ENCODE measurements around the gene ST14. TPM values are rescaled to one million over a fixed set of nuclear protein-coding genes. Genes with fewer than 3 reads are reported as not detected.

The ST14 gene
- total and polyA plus RNA-seq, 9 donors, result 0.30 to 8.5 (median 0.73) TPM

DNA sequence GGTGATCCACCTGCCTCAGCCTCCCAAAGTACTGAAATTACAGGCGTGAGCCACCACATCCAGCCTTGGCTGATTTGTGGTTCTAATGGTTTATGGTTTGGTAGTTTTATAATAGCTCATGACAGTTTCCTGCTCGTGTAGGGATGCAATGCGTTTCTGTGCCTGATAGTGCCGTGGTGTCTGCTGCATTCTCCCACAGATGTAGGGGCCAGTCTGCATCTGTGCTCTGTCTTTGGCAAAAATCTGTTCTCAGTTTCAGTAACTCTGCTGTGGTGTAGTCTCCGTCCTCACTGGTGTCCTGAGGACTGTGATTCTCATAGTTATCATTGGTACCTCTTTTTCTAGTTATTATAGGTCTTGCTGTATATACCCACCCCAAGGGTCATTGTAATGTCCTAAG lies 16.3 kb downstream of the ST14 start:
- no peak overlapping the region for H3K4me3 ChIP-seq (ENCODE audit: low read length)
- peaks cover 3% of the 10 kb centered on the region for H3K9me3 ChIP-seq (replicated peaks; ENCODE audit: control insufficient read depth, low read depth, low read length)
- 75% methylated on average over 2 of the region's 5 CpGs for WGBS (ENCODE audit: insufficient coverage)
- no peaks in the 10 kb centered on the region for H3K27me3 ChIP-seq (ENCODE audit: control insufficient read depth, insufficient read depth, low read length)
- H3K27ac ChIP-seq (ENCODE audit: low read length), result no peak overlapping the region
- H3K4me1 ChIP-seq (ENCODE audit: control insufficient read depth, insufficient read depth, low read length), result peaks cover 27% of the 10 kb centered on the region
- no peak for DNase-seq
- no peaks in the 10 kb centered on the region for H3K36me3 ChIP-seq (ENCODE audit: control insufficient read depth, insufficient read depth, low read length)

DNA sequence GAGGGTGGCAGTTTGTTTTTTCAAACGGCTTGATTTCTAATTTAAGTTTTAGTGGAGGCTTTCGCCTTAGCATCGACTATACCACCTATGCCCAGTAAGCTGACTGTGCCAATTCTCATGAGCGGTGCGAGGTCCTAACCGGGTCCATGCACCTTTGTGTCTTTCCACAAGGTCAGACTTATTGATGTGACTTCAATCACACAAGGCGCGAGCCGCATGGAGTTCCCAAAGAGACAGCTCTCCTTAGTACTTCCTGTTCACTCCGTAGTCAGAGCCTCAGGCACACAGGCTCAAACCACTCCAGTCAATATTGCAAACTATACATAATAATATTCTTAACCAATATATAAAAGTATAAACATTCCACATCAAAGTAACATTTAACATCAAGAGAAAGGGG lies 18.2 kb downstream of the ST14 start:
- Histone ChIP-seq H3K4me1 (ENCODE audit: control insufficient read depth, insufficient read depth, low read length) (peaks cover 32% of the 10 kb centered on the region), H3K27ac (ENCODE audit: low read length) (peak overlapping the region; percentile 6), H3K4me3 (ENCODE audit: low read length) (no peak overlapping the region), H3K9me3 (replicated peaks; ENCODE audit: control insufficient read depth, low read depth, low read length) (peaks cover 3% of the 10 kb centered on the region), H3K36me3 (ENCODE audit: control insufficient read depth, insufficient read depth, low read length) (no peaks in the 10 kb centered on the region), H3K27me3 (ENCODE audit: control insufficient read depth, insufficient read depth, low read length) (no peaks in the 10 kb centered on the region)
- WGBS (ENCODE audit: insufficient coverage), result 71% methylated on average over 4 of the region's 10 CpGs
- DNase-seq, result peak; percentile 26

DNA sequence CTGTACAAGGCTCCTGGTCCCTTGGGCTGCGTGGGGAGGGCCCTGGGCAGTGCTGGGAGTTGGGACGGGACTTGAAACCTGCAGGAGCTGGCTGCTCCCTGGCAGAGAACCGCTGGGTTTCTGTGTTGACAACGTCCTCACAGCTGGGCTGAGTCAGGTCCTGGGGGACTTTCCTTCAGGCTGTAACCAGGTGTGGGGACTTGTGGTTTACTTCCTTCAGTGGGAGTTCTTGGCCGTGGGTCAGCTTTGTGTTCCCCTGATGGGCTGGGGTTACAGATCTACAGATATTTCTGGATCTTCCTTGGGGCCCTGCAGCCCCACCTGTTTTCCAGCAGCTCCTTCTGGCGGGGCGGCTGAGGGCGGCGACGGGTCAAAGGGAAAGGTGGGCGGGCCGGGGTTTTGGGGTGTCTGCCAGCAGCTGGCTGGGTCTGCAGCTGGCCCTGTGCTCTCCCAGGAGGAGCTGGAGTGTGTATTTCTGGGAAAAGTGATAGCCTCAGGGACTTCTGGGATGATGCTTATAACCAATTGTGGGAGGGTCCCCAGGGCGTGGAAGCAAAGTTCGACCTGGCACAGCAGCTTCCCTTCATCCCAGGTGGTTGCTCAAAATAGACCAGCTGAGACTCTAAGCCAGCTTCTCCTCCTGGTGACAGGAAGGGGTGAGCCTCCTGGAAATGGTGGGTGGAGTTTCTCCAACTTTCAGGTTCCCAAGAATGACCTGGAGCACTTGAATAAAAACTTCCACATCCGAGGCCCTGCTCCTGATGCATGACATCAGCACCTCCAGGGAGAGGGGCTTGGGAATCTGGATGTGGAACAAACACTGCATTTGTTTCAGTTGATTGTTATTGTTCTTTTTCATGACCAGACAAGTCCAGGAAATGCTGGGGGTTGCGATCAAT lies 19.1 kb downstream of the ST14 start:
- DNase-seq, result peak; percentile 92
- H3K27ac ChIP-seq (ENCODE audit: low read length), result peak overlapping the region; percentile 60
- 14% methylated on average over 11 of the region's 16 CpGs for WGBS (ENCODE audit: insufficient coverage)

GRCh38 chr11:130179396-130180306 lies 20.1 kb downstream of the ST14 start:
- DNase-seq, result peak; percentile 36
- Histone ChIP-seq H3K9me3 (replicated peaks; ENCODE audit: control insufficient read depth, low read depth, low read length) (peaks cover 3% of the 10 kb centered on the region), H3K36me3 (ENCODE audit: control insufficient read depth, insufficient read depth, low read length) (no peaks in the 10 kb centered on the region), H3K4me1 (ENCODE audit: control insufficient read depth, insufficient read depth, low read length) (peaks cover 32% of the 10 kb centered on the region), H3K4me3 (ENCODE audit: low read length) (no peak overlapping the region), H3K27me3 (ENCODE audit: control insufficient read depth, insufficient read depth, low read length) (no peaks in the 10 kb centered on the region), H3K27ac (ENCODE audit: low read length) (peak overlapping the region; percentile 60)
- 36% methylated on average over 19 of the region's 21 CpGs for WGBS (ENCODE audit: insufficient coverage)

More for the DNA sequence above, 19.1 kb downstream of the ST14 start:
- no peaks in the 10 kb centered on the region for H3K36me3 ChIP-seq (ENCODE audit: control insufficient read depth, insufficient read depth, low read length)
- H3K4me3 ChIP-seq (ENCODE audit: low read length), result no peak overlapping the region
- peaks cover 32% of the 10 kb centered on the region for H3K4me1 ChIP-seq (ENCODE audit: control insufficient read depth, insufficient read depth, low read length)
- peaks cover 3% of the 10 kb centered on the region for H3K9me3 ChIP-seq (replicated peaks; ENCODE audit: control insufficient read depth, low read depth, low read length)
- no peaks in the 10 kb centered on the region for H3K27me3 ChIP-seq (ENCODE audit: control insufficient read depth, insufficient read depth, low read length)

DNA sequence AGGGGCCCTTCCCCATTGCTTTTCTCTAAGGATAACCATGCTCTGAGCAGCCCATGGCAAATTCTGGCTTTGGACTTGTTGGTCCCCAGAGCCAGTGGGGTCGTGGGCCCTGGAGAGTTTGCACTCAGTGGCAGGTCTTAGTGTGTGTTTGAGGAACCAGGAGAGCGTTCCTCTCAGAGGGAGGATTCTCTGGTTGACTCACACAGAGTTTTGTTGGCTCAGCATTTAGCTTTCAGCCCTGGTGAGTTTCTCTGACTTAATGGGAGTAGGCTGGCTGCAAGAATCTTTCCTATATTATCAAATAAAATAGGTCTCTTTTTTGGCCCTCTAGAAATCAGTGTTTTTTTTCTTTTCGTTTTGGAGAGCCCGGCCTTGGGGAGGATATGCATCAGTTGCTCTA lies 20.9 kb downstream of the ST14 start:
- H3K36me3 ChIP-seq (ENCODE audit: control insufficient read depth, insufficient read depth, low read length), result no peaks in the 10 kb centered on the region
- H3K27me3 ChIP-seq (ENCODE audit: control insufficient read depth, insufficient read depth, low read length), result no peaks in the 10 kb centered on the region
- H3K4me3 ChIP-seq (ENCODE audit: low read length), result no peak overlapping the region
- peaks cover 32% of the 10 kb centered on the region for H3K4me1 ChIP-seq (ENCODE audit: control insufficient read depth, insufficient read depth, low read length)
- peak overlapping the region; percentile 16 for H3K27ac ChIP-seq (ENCODE audit: low read length)
- DNase-seq, result peak; percentile 65
- H3K9me3 ChIP-seq (replicated peaks; ENCODE audit: control insufficient read depth, low read depth, low read length), result no peaks in the 10 kb centered on the region
- WGBS (ENCODE audit: insufficient coverage), result no CpG with 5 or more reads among the region's 4 CpGs

GRCh38 chr11:130180896-130181294 lies 21.3 kb downstream of the ST14 start:
- no peak overlapping the region for H3K27ac ChIP-seq (ENCODE audit: low read length)
- 92% methylated on average over 2 of the region's 8 CpGs for WGBS (ENCODE audit: insufficient coverage)

GRCh38 chr11:130181295-130182272 lies 22.0 kb downstream of the ST14 start:
- DNase-seq, result no peak
- Histone ChIP-seq H3K9me3 (replicated peaks; ENCODE audit: control insufficient read depth, low read depth, low read length) (no peaks in the 10 kb centered on the region), H3K27ac (ENCODE audit: low read length) (no peak overlapping the region), H3K27me3 (ENCODE audit: control insufficient read depth, insufficient read depth, low read length) (no peaks in the 10 kb centered on the region), H3K4me3 (ENCODE audit: low read length) (no peak overlapping the region), H3K4me1 (ENCODE audit: control insufficient read depth, insufficient read depth, low read length) (peaks cover 32% of the 10 kb centered on the region), H3K36me3 (ENCODE audit: control insufficient read depth, insufficient read depth, low read length) (no peaks in the 10 kb centered on the region)
- 74% methylated on average over 4 of the region's 11 CpGs for WGBS (ENCODE audit: insufficient coverage)

More at GRCh38 chr11:130180896-130181294, 21.3 kb downstream of the ST14 start:
- Histone ChIP-seq H3K36me3 (ENCODE audit: control insufficient read depth, insufficient read depth, low read length) (no peaks in the 10 kb centered on the region), H3K9me3 (replicated peaks; ENCODE audit: control insufficient read depth, low read depth, low read length) (no peaks in the 10 kb centered on the region), H3K4me3 (ENCODE audit: low read length) (no peak overlapping the region), H3K27me3 (ENCODE audit: control insufficient read depth, insufficient read depth, low read length) (no peaks in the 10 kb centered on the region), H3K4me1 (ENCODE audit: control insufficient read depth, insufficient read depth, low read length) (peaks cover 32% of the 10 kb centered on the region)
- no peak for DNase-seq

DNA sequence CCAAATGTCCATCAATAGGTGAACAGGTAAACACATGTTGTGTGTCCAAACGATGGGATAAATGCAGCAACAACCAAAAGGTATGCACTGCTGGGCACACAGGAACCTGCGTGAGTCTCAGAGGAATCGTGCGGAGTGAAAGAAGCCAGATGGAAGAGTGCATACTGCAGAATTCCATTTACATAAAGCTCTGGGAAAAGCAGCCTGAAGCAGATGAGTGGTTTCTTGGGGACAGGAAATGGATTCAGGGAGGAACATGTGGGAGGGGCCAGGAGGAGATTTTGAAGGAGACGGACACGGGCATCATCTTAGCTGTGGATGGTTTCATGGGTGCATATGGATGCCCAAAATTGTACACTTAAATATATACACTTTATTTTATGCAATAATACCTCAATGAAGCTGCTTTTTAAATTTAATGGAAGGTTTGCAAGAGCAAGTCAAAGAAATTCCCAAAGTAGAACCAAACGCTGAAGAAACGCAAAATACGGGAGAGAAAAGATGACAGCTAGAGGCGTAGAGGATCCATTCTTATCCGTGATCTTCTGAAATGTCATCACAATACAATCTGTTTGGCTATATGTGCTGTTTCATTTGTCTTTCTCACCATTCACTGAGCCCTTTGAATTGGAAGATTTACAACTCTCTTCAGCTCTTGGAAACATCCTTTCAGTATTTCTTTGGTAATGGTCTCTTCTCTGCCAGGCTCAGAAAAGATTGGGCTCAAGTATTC lies 24.5 kb downstream of the ST14 start:
- WGBS (ENCODE audit: insufficient coverage), result 22% methylated on average over 4 of the region's 11 CpGs
- Histone ChIP-seq H3K4me1 (ENCODE audit: control insufficient read depth, insufficient read depth, low read length) (peaks cover 22% of the 10 kb centered on the region), H3K9me3 (replicated peaks; ENCODE audit: control insufficient read depth, low read depth, low read length) (no peaks in the 10 kb centered on the region)

GRCh38 chr11:130187096-130187495 lies 27.5 kb downstream of the ST14 start:
- no peak for DNase-seq
- Histone ChIP-seq H3K4me1 (ENCODE audit: control insufficient read depth, insufficient read depth, low read length) (peaks cover 2% of the 10 kb centered on the region), H3K4me3 (ENCODE audit: low read length) (no peak overlapping the region), H3K36me3 (ENCODE audit: control insufficient read depth, insufficient read depth, low read length) (no peaks in the 10 kb centered on the region), H3K27me3 (ENCODE audit: control insufficient read depth, insufficient read depth, low read length) (no peaks in the 10 kb centered on the region), H3K9me3 (replicated peaks; ENCODE audit: control insufficient read depth, low read depth, low read length) (no peaks in the 10 kb centered on the region), H3K27ac (ENCODE audit: low read length) (no peak overlapping the region)
- 96% methylated on average over 13 of the region's 13 CpGs for WGBS (ENCODE audit: insufficient coverage)

More for the DNA sequence above, 24.5 kb downstream of the ST14 start:
- no peak for DNase-seq
- Histone ChIP-seq H3K27me3 (ENCODE audit: control insufficient read depth, insufficient read depth, low read length) (no peaks in the 10 kb centered on the region), H3K27ac (ENCODE audit: low read length) (no peak overlapping the region), H3K4me3 (ENCODE audit: low read length) (no peak overlapping the region), H3K36me3 (ENCODE audit: control insufficient read depth, insufficient read depth, low read length) (no peaks in the 10 kb centered on the region)

All from muscle of leg (tissue), 11 donors.